Mesenchymal stem cell (in vitro differentiated cells and primary cell): ENCODE results near the gene ARPP21.

ENCODE experiments used
- DNase-seq: peaks from one replicate; pipeline ENCODE4 v3.0.0-alpha.2; 2013
- H2AFZ ChIP-seq: one replicate; pipeline ENCODE4 v1.6.1; 2013; ENCODE audit warnings: low read depth, mild to moderate bottlenecking, control low read depth, inconsistent platforms, low read length, moderate library complexity
- H2AK5ac ChIP-seq: 2 replicates; pipeline ENCODE4 v1.6.1; 2013; ENCODE audit warnings: low read length, moderate library complexity, mild to moderate bottlenecking, inconsistent platforms; ENCODE audit not compliant: severe bottlenecking
- H2BK120ac ChIP-seq: one replicate; pipeline ENCODE4 v1.6.1; 2013; ENCODE audit warnings: low read depth, mild to moderate bottlenecking, inconsistent platforms, low read length, moderate library complexity
- H2BK12ac ChIP-seq, 2 experiments: one replicate each; pipeline ENCODE4 v1.6.1; 2013; ENCODE audit warnings: inconsistent platforms in 2 of 2, low read length in 2 of 2, mild to moderate bottlenecking in 2 of 2, moderate library complexity in 2 of 2, control low read depth in 1 of 2
- H2BK15ac ChIP-seq: one replicate; pipeline ENCODE4 v1.6.1; 2013; ENCODE audit warnings: mild to moderate bottlenecking, low read depth, inconsistent platforms; ENCODE audit not compliant: poor library complexity, severe bottlenecking
- H2BK5ac ChIP-seq: 2 replicates; pipeline ENCODE4 v1.6.1; 2013; ENCODE audit warnings: low read depth, mild to moderate bottlenecking, low read length, control low read depth, inconsistent platforms; ENCODE audit not compliant: poor library complexity, severe bottlenecking
- H3K14ac ChIP-seq, 2 experiments: one replicate each; pipeline ENCODE4 v1.6.1; 2013; ENCODE audit warnings: inconsistent platforms in 2 of 2, low read length in 2 of 2, control low read depth in 1 of 2, mild to moderate bottlenecking in 1 of 2, moderate library complexity in 1 of 2
- H3K18ac ChIP-seq, 2 experiments: one replicate each; pipeline ENCODE4 v1.6.1; 2013; ENCODE audit warnings: inconsistent platforms in 2 of 2, low read length in 2 of 2, control low read depth in 1 of 2, low read depth in 1 of 2, mild to moderate bottlenecking in 1 of 2
- H3K23ac ChIP-seq, 2 experiments: one replicate each; pipeline ENCODE4 v1.6.1; 2013; ENCODE audit warnings: inconsistent platforms in 2 of 2, low read length in 2 of 2, mild to moderate bottlenecking in 2 of 2, moderate library complexity in 2 of 2, control low read depth in 1 of 2
- H3K27ac ChIP-seq: 2 replicates; pipeline ENCODE4 v1.5.1; 2013; ENCODE audit warnings: mild to moderate bottlenecking, moderate library complexity, low read length, control low read depth, inconsistent platforms; ENCODE audit not compliant: poor library complexity, severe bottlenecking
- H3K27me3 ChIP-seq, 2 experiments: 2 replicates each; pipeline versions ENCODE4 v1.6.1 to v1.7.0; 2013; ENCODE audit warnings: low read length in 2 of 2, mild to moderate bottlenecking in 2 of 2, moderate library complexity in 2 of 2, control low read depth in 1 of 2, inconsistent platforms in 1 of 2; ENCODE audit not compliant: control insufficient read depth in 1 of 2, insufficient read depth in 1 of 2
- H3K36me3 ChIP-seq, 2 experiments: 2 replicates each; pipeline versions ENCODE4 v1.6.1 to v1.7.0; 2013; ENCODE audit warnings: low read length in 2 of 2, control low read depth in 1 of 2, inconsistent platforms in 1 of 2, low read depth in 1 of 2, mild to moderate bottlenecking in 1 of 2; ENCODE audit not compliant: insufficient read depth in 2 of 2, control insufficient read depth in 1 of 2
- H3K4ac ChIP-seq, 2 experiments: one replicate each; pipeline ENCODE4 v1.6.1; 2013; ENCODE audit warnings: inconsistent platforms in 2 of 2, low read length in 2 of 2, mild to moderate bottlenecking in 2 of 2, moderate library complexity in 2 of 2, control low read depth in 1 of 2, low read depth in 1 of 2
- H3K4me1 ChIP-seq: 2 replicates; pipeline ENCODE4 v1.6.1; 2013; ENCODE audit warnings: low read depth, low read length, control low read depth; ENCODE audit not compliant: control insufficient read depth, insufficient read depth
- H3K4me2 ChIP-seq: 2 replicates; pipeline ENCODE4 v1.6.1; 2013; ENCODE audit warnings: low read length, mild to moderate bottlenecking, inconsistent platforms; ENCODE audit not compliant: poor library complexity, severe bottlenecking
- H3K4me3 ChIP-seq, 2 experiments: 2 replicates each; pipeline versions ENCODE4 v1.5.1 to v1.7.0; 2013; ENCODE audit warnings: low read length in 2 of 2, mild to moderate bottlenecking in 2 of 2, control low read depth in 1 of 2, low read depth in 1 of 2; ENCODE audit not compliant: insufficient read depth in 1 of 2
- H3K79me1 ChIP-seq: replicated peaks from 2 replicates; pipeline ENCODE4 v1.6.1; 2013; ENCODE audit warnings: mild to moderate bottlenecking, control low read depth, low read length, inconsistent platforms; ENCODE audit not compliant: poor library complexity, severe bottlenecking
- H3K9ac ChIP-seq: 2 replicates; pipeline ENCODE4 v1.7.0; 2013; ENCODE audit warnings: mild to moderate bottlenecking, low read length, moderate library complexity
- H3K9me3 ChIP-seq: 2 replicates; pipeline ENCODE4 v1.7.0; 2013; ENCODE audit warnings: mild to moderate bottlenecking, low read length; ENCODE audit not compliant: control insufficient read depth
- H4K8ac ChIP-seq: one replicate; pipeline ENCODE4 v1.6.1; 2013; ENCODE audit warnings: inconsistent platforms, mild to moderate bottlenecking, low read length, moderate library complexity
- H4K91ac ChIP-seq: one replicate; pipeline ENCODE4 v1.6.1; 2013; ENCODE audit warnings: mild to moderate bottlenecking, low read length, inconsistent platforms
- WGBS: methylation state at CpG from one replicate; pipeline ENCODE4 v1.1.7; 2013; ENCODE audit warnings: mixed read lengths; 5-methylcytosine and 5-hydroxymethylcytosine counted together

ARPP21 gene

DNA sequence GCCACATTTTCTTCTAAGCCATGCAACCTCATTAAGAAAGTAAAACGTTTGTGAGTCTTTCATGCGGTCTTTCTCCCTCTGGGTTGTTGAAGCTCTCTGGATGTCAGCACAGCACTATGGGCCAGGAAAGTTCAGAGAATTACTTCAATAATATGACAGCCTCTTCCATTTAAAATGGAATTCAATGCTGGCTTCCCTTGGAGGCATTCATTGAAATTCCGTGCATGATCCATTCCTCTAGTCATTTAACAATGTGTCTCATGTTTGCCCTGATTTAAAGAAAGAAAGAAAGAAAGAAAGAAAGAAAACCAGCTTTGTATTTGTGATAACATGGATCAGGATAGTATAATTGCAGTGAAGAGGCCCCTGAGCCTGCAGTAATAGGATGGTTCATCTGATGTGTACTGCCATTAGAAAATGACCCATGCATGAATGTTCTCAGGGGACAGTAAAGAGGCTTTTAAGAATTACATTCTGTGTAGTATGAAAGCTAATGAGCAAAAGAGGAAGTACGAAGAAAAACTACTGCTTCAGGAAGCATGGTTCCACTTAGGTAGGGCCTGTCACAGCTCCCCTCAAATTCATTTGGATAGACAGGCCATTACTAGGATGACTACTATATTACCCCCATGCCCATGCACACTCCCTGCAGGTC lies 146.0 kb downstream of the ARPP21 start:
- no peak overlapping the region for H3K4me3 ChIP-seq
- 79% methylated on average over 3 of the region's 4 CpGs for WGBS
- no peak overlapping the region for H2BK5ac ChIP-seq
- H2BK12ac ChIP-seq: no peak overlapping the region
- no peaks in the 10 kb centered on the region for H3K36me3 ChIP-seq
- no peak overlapping the region for H3K27ac ChIP-seq
- H4K91ac ChIP-seq: no peak overlapping the region
- H3K4ac ChIP-seq: no peak overlapping the region
- no peak overlapping the region for H3K18ac ChIP-seq
- no peak overlapping the region for H3K14ac ChIP-seq
- no peak overlapping the region for H2AK5ac ChIP-seq
- no peak overlapping the region for H2BK15ac ChIP-seq
- no peak overlapping the region for H2AFZ ChIP-seq
- H2BK120ac ChIP-seq: no peak overlapping the region
- no peaks in the 10 kb centered on the region for H3K27me3 ChIP-seq
- DNase-seq: no peak
- no peak overlapping the region for H3K23ac ChIP-seq
- no peaks in the 10 kb centered on the region for H3K9me3 ChIP-seq
- H3K9ac ChIP-seq: no peak overlapping the region
- H3K4me1 ChIP-seq: no peaks in the 10 kb centered on the region
- no peak overlapping the region for H4K8ac ChIP-seq
- no peaks in the 10 kb centered on the region for H3K79me1 ChIP-seq
- H3K4me2 ChIP-seq: no peak overlapping the region

DNA sequence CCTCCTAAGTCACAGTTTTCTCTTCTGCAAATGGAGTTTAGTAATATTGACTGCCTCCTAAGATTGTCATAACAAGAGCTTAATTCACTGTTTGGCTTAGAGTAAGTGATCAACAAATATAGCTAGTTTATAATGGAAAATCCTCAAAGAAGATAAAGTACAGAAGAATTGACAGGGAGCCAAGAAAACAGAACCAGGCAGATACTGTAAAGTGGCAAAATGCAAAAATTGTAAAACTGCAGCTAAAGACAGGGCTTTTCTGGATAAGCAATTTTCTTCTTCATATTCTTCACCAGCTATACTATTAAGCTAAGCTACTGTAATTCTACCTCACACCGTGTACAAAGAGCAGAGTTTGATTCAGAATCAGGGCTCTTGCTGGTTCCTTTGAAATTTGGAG lies 148.6 kb downstream of the ARPP21 start:
- no peak overlapping the region for H4K8ac ChIP-seq
- no peak overlapping the region for H3K27ac ChIP-seq
- H3K18ac ChIP-seq: no peak overlapping the region
- H3K4me2 ChIP-seq: no peak overlapping the region
- H3K4me3 ChIP-seq: no peak overlapping the region
- no CpG with 5 or more reads among the region's 1 CpG for WGBS
- H4K91ac ChIP-seq: no peak overlapping the region
- no peaks in the 10 kb centered on the region for H3K4me1 ChIP-seq
- no peak overlapping the region for H2BK12ac ChIP-seq
- H2BK5ac ChIP-seq: no peak overlapping the region
- H3K9me3 ChIP-seq: no peaks in the 10 kb centered on the region
- no peak overlapping the region for H3K4ac ChIP-seq
- no peaks in the 10 kb centered on the region for H3K79me1 ChIP-seq
- H3K14ac ChIP-seq: no peak overlapping the region
- H3K23ac ChIP-seq: no peak overlapping the region
- H2AFZ ChIP-seq: no peak overlapping the region
- H3K9ac ChIP-seq: no peak overlapping the region
- H2AK5ac ChIP-seq: no peak overlapping the region
- no peak overlapping the region for H2BK120ac ChIP-seq
- no peak for DNase-seq
- H3K27me3 ChIP-seq: no peaks in the 10 kb centered on the region
- H3K36me3 ChIP-seq: no peaks in the 10 kb centered on the region
- H2BK15ac ChIP-seq: no peak overlapping the region

DNA sequence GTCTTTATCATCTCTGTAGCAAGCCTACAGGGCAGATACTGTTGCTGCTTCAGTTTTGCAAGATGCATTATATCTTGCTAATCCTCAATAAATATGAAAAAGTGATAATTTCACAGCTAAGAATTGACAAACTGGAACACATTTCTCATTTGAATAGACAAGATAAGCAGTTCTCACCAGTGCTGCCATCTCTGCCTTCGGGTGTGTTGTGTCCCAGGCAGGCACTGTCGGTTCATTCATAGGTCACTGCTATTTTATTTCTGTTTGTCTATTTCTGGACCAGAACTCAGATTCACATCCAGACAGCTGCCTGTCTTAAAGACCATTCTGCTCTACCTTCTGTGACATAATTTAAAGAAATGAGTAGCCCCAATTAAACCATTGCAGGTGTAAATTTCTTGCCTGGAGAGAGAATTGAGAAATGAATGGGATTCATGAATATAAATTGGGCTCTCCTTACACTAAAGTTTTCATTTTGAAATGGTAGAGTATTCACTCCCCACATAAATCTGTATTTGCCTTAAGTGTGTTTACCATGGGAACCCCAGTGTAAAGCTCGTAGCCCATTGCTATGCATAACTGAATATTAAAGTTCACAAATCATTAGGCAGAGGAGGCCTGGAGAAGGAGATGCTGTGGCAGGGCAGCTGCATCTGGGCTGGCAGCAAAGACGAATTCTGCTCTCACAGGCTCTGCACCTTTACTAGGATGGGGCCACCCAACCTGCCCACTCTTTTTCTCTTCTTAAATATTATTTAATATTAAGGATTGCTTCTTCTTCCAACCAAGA lies 149.9 kb downstream of the ARPP21 start:
- H3K27ac ChIP-seq: no peak overlapping the region
- no peak overlapping the region for H2AFZ ChIP-seq
- H4K8ac ChIP-seq: no peak overlapping the region
- H3K18ac ChIP-seq: no peak overlapping the region
- H3K4me1 ChIP-seq: peaks cover 2% of the 10 kb centered on the region
- WGBS: 80% methylated on average over 3 of the region's 4 CpGs
- no peak overlapping the region for H2BK15ac ChIP-seq
- H3K4me3 ChIP-seq: no peak overlapping the region
- H4K91ac ChIP-seq: no peak overlapping the region
- DNase-seq: no peak
- no peaks in the 10 kb centered on the region for H3K79me1 ChIP-seq
- no peaks in the 10 kb centered on the region for H3K9me3 ChIP-seq
- H2BK12ac ChIP-seq: no peak overlapping the region
- no peak overlapping the region for H2BK120ac ChIP-seq
- H3K9ac ChIP-seq: no peak overlapping the region
- no peaks in the 10 kb centered on the region for H3K27me3 ChIP-seq
- H3K36me3 ChIP-seq: no peaks in the 10 kb centered on the region
- no peak overlapping the region for H3K23ac ChIP-seq
- H2AK5ac ChIP-seq: no peak overlapping the region
- H3K4ac ChIP-seq: no peak overlapping the region
- no peak overlapping the region for H2BK5ac ChIP-seq
- no peak overlapping the region for H3K4me2 ChIP-seq
- H3K14ac ChIP-seq: no peak overlapping the region

DNA sequence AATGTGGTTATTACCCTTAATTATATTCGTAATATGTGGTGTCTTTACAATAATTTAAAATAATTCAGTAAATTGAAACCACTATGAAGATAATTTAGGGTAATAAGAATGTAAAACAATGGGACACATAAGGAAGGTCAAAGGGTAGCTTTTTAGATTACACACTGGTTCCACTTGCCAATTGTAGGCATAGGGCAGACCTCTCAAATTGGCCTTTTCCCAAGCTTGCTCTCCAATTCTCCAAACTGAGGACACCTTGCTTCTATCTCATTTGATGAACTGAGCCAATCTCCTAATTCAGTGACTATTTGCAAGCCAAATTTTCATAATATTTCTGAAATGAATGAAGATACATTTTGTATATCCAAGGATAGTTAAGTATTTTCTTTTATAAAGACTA lies 151.4 kb downstream of the ARPP21 start:
- no peak overlapping the region for H2BK15ac ChIP-seq
- H4K91ac ChIP-seq: no peak overlapping the region
- H3K79me1 ChIP-seq: no peaks in the 10 kb centered on the region
- H2AK5ac ChIP-seq: no peak overlapping the region
- H3K36me3 ChIP-seq: no peaks in the 10 kb centered on the region
- no peak overlapping the region for H3K4me2 ChIP-seq
- H2AFZ ChIP-seq: no peak overlapping the region
- H3K9ac ChIP-seq: no peak overlapping the region
- H3K4ac ChIP-seq: no peak overlapping the region
- no peak overlapping the region for H3K23ac ChIP-seq
- H3K4me1 ChIP-seq: peaks cover 2% of the 10 kb centered on the region
- H3K27me3 ChIP-seq: no peaks in the 10 kb centered on the region
- H2BK12ac ChIP-seq: no peak overlapping the region
- no peaks in the 10 kb centered on the region for H3K9me3 ChIP-seq
- no peak overlapping the region for H3K18ac ChIP-seq
- H4K8ac ChIP-seq: no peak overlapping the region
- H3K4me3 ChIP-seq: no peak overlapping the region
- H3K27ac ChIP-seq: no peak overlapping the region
- no CpG with 5 or more reads among the region's 1 CpG for WGBS
- no peak overlapping the region for H2BK5ac ChIP-seq
- no peak overlapping the region for H3K14ac ChIP-seq
- no peak overlapping the region for H2BK120ac ChIP-seq
- DNase-seq: no peak
